GM18951 (cell line): ENCODE results near the gene CAV1.

Experiments used
- POLR2A ChIP-seq: IDR thresholded peaks from 4 replicates; pipeline ENCODE4 v1.6.1; 2011; ENCODE audit warnings: mild to moderate bottlenecking; ENCODE audit not compliant: insufficient read length, insufficient read depth; ENCODE audit errors: extremely low read depth
- in situ Hi-C: fragments of 300-500 bp; cut with MboI; formaldehyde crosslinking; loops from one replicate; pipeline ENCODE4 v1.12.0; 2022; ENCODE audit warnings: low sequenced_read_pairs, mixed read lengths, inconsistent platforms; ENCODE audit not compliant: unreplicated experiment

The CAV1 gene

DNA sequence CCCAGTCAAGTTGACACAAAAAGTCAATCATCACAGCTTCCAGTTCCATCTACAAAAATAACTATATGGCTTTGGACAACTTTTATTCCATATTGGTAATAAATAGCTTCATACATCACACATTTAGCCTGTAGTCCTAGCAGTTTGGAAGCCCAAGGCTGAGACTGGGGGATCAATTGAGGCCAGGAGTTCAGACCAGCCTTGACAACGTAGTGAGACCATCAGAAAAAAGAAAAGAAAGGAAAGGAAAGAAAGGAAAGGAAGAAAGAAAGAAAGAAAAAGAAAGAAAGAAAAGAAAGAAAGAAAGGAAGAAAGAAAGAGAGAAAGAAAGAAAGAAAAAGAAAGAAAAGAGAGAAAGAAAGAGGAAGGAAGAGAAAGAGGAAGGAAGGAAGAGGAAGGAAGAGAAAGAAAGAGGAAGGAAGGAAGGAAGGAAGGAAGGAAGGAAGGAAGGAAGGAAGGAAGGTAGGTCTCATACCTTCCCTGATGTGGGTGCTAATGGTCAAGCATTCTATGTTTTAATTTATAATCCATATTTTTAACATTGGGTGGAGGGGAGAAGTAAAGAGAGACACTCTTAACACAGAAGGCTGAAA lies 37.8 kb downstream of the CAV1 start:
- TF ChIP-seq POLR2A, result no peak
- in situ Hi-C loops, result no loop called here

DNA sequence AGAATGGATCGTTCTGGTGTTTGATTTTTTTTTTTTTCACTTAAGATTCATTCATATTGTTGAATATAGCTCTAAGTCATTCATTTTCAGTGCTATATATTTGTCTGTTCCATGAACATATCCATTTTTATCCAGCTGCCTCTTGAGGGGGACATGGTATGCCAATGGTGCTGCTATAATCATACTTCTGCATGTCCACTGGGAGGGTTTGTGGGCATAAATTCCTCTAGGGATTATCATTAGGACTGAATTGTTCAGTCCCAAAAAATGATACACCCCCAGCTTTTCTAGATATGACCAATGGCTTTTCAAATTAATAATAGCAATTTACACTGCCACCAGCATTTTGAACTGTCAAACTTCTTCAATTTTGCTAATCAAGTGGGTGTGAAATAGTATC lies 41.1 kb downstream of the CAV1 start:
- TF ChIP-seq POLR2A, result no peak

DNA sequence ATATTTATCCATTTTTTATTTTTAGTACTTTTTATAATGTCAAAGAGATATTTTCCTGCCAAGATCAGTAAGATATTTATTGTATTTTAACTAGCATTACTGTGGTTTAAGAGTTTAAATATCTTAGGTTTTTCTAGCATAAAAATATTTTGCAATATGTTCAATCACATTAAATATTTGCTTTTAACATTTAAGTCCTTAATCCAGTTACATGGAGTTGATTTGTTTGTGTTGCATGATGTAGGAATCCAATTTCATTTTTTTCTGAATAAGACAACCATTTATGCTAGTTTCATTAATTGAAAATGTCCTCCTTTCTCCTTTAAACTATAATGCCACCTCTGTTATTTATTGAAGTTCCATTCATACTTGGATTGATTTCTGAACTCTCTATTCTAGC lies 41.8 kb downstream of the CAV1 start:
- no peak for TF ChIP-seq POLR2A
- in situ Hi-C loops, result no loop called here

More for the DNA sequence above, 41.1 kb downstream of the CAV1 start:
- in situ Hi-C loops, result no loop called here

GRCh38 chr7:116569737-116570136 lies 44.9 kb downstream of the CAV1 start:
- in situ Hi-C loops, result no loop called here
- no peak for TF ChIP-seq POLR2A

DNA sequence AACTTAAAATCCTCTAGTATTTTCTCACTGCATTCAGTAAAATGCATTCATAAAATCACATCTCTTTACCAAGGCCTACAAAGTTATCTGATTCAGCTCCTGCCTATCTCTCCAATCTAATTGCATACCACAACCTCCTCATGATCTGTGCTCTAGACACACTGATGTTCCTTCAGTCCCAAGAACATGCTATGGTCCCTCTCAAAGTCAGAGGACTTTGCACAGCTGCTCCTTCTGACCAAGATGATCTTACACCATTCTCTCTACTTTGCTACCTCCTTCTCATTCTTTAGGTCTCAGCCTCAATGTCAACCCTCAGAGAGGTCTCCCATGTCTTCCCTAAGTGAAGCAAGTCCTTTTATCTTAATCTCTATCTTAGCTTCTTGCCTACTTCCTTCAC lies 45.5 kb downstream of the CAV1 start:
- in situ Hi-C loops, result no loop called here
- TF ChIP-seq POLR2A, result no peak

GRCh38 chr7:116571037-116571436 lies 46.2 kb downstream of the CAV1 start:
- in situ Hi-C loops, result no loop called here
- no peak for TF ChIP-seq POLR2A

GRCh38 chr7:116571552-116571951 lies 46.7 kb downstream of the CAV1 start:
- no peak for TF ChIP-seq POLR2A
- in situ Hi-C loops, result no loop called here

GRCh38 chr7:116572036-116572435 lies 47.2 kb downstream of the CAV1 start:
- in situ Hi-C loops, result no loop called here

DNA sequence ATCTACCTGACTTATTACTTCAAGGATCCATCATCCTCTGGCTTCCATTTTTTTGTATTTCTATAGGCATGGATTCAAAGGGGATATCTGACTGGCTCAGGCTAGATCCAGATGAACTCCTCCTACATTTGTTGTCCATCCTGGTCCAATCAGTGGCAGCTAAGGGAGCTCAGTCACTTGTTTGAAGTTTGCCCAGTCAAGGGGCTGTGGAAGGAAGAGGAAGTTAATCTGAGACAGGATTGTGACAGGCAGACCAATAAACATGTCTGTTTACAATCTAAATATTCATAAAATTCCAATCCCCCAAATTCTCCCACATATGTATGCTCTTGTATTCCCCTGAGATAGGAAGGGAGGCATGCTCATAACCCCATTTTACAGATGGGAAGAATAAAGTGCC lies 48.7 kb downstream of the CAV1 start:
- in situ Hi-C loops, result no loop called here
- TF ChIP-seq POLR2A, result no peak

More at GRCh38 chr7:116572036-116572435, 47.2 kb downstream of the CAV1 start:
- no peak for TF ChIP-seq POLR2A

GRCh38 chr7:116574025-116574822 lies 49.4 kb downstream of the CAV1 start:
- in situ Hi-C loops, result no loop called here

GRCh38 chr7:116575853-116576252 lies 51.0 kb downstream of the CAV1 start:
- TF ChIP-seq POLR2A, result no peak
- in situ Hi-C loops, result loop anchor here (25.0 kb wide), 1 partner anchor 314 kb away; no protein-coding TSS in a partner anchor

More at GRCh38 chr7:116574025-116574822, 49.4 kb downstream of the CAV1 start:
- no peak for TF ChIP-seq POLR2A

- no peak for TF ChIP-seq POLR2A
- in situ Hi-C loops, result loop anchor here (25.0 kb wide), 1 partner anchor 314 kb away; no protein-coding TSS in a partner anchor
Measured at GRCh38 chr7:116576350-116577319, 51.8 kb downstream of the CAV1 start.
